Liver (tissue), 9 donors: ENCODE data around the gene SELENOF. TPM values are rescaled to one million over a fixed set of nuclear protein-coding genes. Genes with fewer than 3 reads are reported as not detected.

Experiments used
- DNase-seq: peaks from one replicate; pipeline ENCODE4 v3.0.0-alpha.2; 2017; ENCODE audit warnings: low spot score
- H3K27ac ChIP-seq, 2 donors: one replicate each; pipeline ENCODE4 v1.7.0; 2013; ENCODE audit warnings: inconsistent platforms in 2 of 2, low read length in 2 of 2, control low read depth in 1 of 2, low read depth in 1 of 2, mild to moderate bottlenecking in 1 of 2
- H3K27me3 ChIP-seq, 4 donors: one replicate each; pipeline versions ENCODE4 v1.6.1 to v1.7.0; 2013; ENCODE audit warnings: low read length in 3 of 4, inconsistent platforms in 1 of 4, mild to moderate bottlenecking in 1 of 4, moderate library complexity in 1 of 4; ENCODE audit not compliant: control insufficient read depth in 4 of 4, insufficient read depth in 4 of 4
- H3K36me3 ChIP-seq, 4 donors: one replicate each; pipeline versions ENCODE4 v1.6.1 to v1.7.0; 2013; ENCODE audit warnings: low read length in 3 of 4, mild to moderate bottlenecking in 3 of 4, low read depth in 1 of 4, moderate library complexity in 1 of 4; ENCODE audit not compliant: control insufficient read depth in 4 of 4, insufficient read depth in 3 of 4
- H3K4me1 ChIP-seq, 4 donors: one replicate each; pipeline versions ENCODE4 v1.6.1 to v1.7.0; 2013; ENCODE audit warnings: low read length in 3 of 4, mild to moderate bottlenecking in 3 of 4, moderate library complexity in 1 of 4; ENCODE audit not compliant: control insufficient read depth in 4 of 4, insufficient read depth in 4 of 4
- H3K4me3 ChIP-seq, 3 donors: one replicate each; pipeline versions ENCODE4 v1.6.1 to v1.7.0; 2013; ENCODE audit warnings: low read length in 3 of 3, control low read depth in 1 of 3, low read depth in 1 of 3, mild to moderate bottlenecking in 1 of 3
- H3K9ac ChIP-seq, 2 donors: one replicate each; pipeline ENCODE4 v1.7.0; 2013; ENCODE audit warnings: low read length in 2 of 2, mild to moderate bottlenecking in 2 of 2, moderate library complexity in 2 of 2, control low read depth in 1 of 2, low read depth in 1 of 2
- H3K9me3 ChIP-seq, 4 donors: one replicate each; pipeline versions ENCODE4 v1.6.1 to v1.7.0; 2013; ENCODE audit warnings: low read length in 3 of 4; ENCODE audit not compliant: control insufficient read depth in 4 of 4
- ATF3 ChIP-seq: IDR thresholded peaks from 2 replicates; pipeline ENCODE4 v1.6.1; 2016; ENCODE audit warnings: antibody characterized with exemption
- EGR1 ChIP-seq, 2 donors: IDR thresholded peaks; 2 replicates each; pipeline ENCODE4 v1.6.1; 2016 to 2018; ENCODE audit warnings: antibody characterized with exemption in 2 of 2, low read depth in 2 of 2
- FOXA2 ChIP-seq: IDR thresholded peaks from 2 replicates; pipeline ENCODE4 v1.6.1; 2016; ENCODE audit warnings: antibody characterized with exemption
- GABPA ChIP-seq, 2 donors: IDR thresholded peaks in 1 of 2; conservative IDR thresholded peaks in 1 of 2; 2 replicates each; pipeline ENCODE4 v1.6.1; 2016; ENCODE audit warnings: antibody characterized with exemption in 2 of 2, mild to moderate bottlenecking in 1 of 2, moderate library complexity in 1 of 2
- HNF4A ChIP-seq, 2 donors: conservative IDR thresholded peaks; 2 replicates each; pipeline ENCODE4 v1.6.1; 2016; ENCODE audit warnings: antibody characterized with exemption in 2 of 2, mild to moderate bottlenecking in 2 of 2
- HNF4G ChIP-seq: IDR thresholded peaks from 2 replicates; pipeline ENCODE4 v1.6.1; 2016; ENCODE audit warnings: antibody characterized with exemption
- NR2F2 ChIP-seq: IDR thresholded peaks from 2 replicates; pipeline ENCODE4 v1.6.1; 2016; ENCODE audit warnings: antibody characterized with exemption
- RAD21 ChIP-seq, 2 donors: IDR thresholded peaks; 2 replicates each; pipeline ENCODE4 v1.6.1; 2016; ENCODE audit warnings: antibody characterized with exemption in 2 of 2, mild to moderate bottlenecking in 2 of 2
- RXRA ChIP-seq, 2 donors: IDR thresholded peaks; 2 replicates each; pipeline ENCODE4 v1.6.1; 2017 to 2018; ENCODE audit warnings: antibody characterized with exemption in 2 of 2, mild to moderate bottlenecking in 1 of 2
- SP1 ChIP-seq: IDR thresholded peaks from 2 replicates; pipeline ENCODE4 v1.6.1; 2018; ENCODE audit warnings: antibody characterized with exemption, mild to moderate bottlenecking
- TAF1 ChIP-seq: conservative IDR thresholded peaks from 2 replicates; pipeline ENCODE4 v1.6.1; 2016; ENCODE audit warnings: antibody characterized with exemption, mild to moderate bottlenecking
- YY1 ChIP-seq: IDR thresholded peaks from 2 replicates; pipeline ENCODE4 v1.6.1; 2016; ENCODE audit warnings: antibody characterized with exemption, mild to moderate bottlenecking
- ZBTB33 ChIP-seq: IDR thresholded peaks from 2 replicates; pipeline ENCODE4 v1.6.1; 2016; ENCODE audit warnings: antibody characterized with exemption
- WGBS: extraction: QIAGEN DNeasy Blood & Tissue Kit; methylation state at CpG from one replicate; pipeline ENCODE4 v1.1.7; 2013; 5-methylcytosine and 5-hydroxymethylcytosine counted together
- polyA plus RNA-seq, 2 donors: library from polyadenylated mRNA; stranded (reverse) in 1 of 2; unstranded in 1 of 2; fragments of 200-250 nt in 1 of 2; fragments of >200 nt in 1 of 2; fragmentation: Nextera tagmentation in 1 of 2; extraction: Ambion mirVana in 1 of 2; gene quantifications; one replicate each; pipeline versions ENCODE4 v1.2.1 to v1.2.3, GENCODE V29; 2013 to 2015
- total RNA-seq, 2 donors: library from RNA; depleted of rRNA; stranded (reverse); fragments of >200 nt; gene quantifications; one replicate each; pipeline ENCODE4 v1.2.3, GENCODE V29; 2014
- TF ChIP-seq, protein P1 (sequence below): IDR thresholded peaks from 2 replicates; pipeline ENCODE4 v1.6.1; 2016; ENCODE audit warnings: antibody characterized with exemption, mild to moderate bottlenecking
- TF ChIP-seq, protein P2 (sequence below): IDR thresholded peaks from 2 replicates; pipeline ENCODE4 v1.6.1; 2016; ENCODE audit warnings: antibody characterized with exemption
- donor health status: healthy.
- donor health status: healthy.
- donor health status: healthy.
- donor health status: healthy.
- donor health status: healthy.

Gene SELENOF
- total and polyA plus RNA-seq, 4 donors: 80.4 to 143 (median 99.7) TPM

- Histone ChIP-seq H3K27ac (no peak overlapping the region), H3K9ac (no peak overlapping the region)
- 78% methylated on average over 5 of the region's 5 CpGs for WGBS
These were observed 36.9 kb upstream of the SELENOF start for GRCh38 chr1:86950712-86951419.

GRCh38 chr1:86948212-86948611 is 34.3 kb upstream of the SELENOF start:
- peaks cover 3 to 6% (median 3%) of the 10 kb centered on the region in 4 donors for H3K4me1 ChIP-seq
- H3K4me3 ChIP-seq: no peak overlapping the region
- TF ChIP-seq ATF3: no peak
- no peak for TF ChIP-seq NR2F2
- no peak for TF ChIP-seq HNF4G
- TF ChIP-seq, protein P1, sequence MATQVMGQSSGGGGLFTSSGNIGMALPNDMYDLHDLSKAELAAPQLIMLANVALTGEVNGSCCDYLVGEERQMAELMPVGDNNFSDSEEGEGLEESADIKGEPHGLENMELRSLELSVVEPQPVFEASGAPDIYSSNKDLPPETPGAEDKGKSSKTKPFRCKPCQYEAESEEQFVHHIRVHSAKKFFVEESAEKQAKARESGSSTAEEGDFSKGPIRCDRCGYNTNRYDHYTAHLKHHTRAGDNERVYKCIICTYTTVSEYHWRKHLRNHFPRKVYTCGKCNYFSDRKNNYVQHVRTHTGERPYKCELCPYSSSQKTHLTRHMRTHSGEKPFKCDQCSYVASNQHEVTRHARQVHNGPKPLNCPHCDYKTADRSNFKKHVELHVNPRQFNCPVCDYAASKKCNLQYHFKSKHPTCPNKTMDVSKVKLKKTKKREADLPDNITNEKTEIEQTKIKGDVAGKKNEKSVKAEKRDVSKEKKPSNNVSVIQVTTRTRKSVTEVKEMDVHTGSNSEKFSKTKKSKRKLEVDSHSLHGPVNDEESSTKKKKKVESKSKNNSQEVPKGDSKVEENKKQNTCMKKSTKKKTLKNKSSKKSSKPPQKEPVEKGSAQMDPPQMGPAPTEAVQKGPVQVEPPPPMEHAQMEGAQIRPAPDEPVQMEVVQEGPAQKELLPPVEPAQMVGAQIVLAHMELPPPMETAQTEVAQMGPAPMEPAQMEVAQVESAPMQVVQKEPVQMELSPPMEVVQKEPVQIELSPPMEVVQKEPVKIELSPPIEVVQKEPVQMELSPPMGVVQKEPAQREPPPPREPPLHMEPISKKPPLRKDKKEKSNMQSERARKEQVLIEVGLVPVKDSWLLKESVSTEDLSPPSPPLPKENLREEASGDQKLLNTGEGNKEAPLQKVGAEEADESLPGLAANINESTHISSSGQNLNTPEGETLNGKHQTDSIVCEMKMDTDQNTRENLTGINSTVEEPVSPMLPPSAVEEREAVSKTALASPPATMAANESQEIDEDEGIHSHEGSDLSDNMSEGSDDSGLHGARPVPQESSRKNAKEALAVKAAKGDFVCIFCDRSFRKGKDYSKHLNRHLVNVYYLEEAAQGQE: no peak
- TF ChIP-seq RXRA (IDR thresholded peaks at IDR 0.05): no peak
- TF ChIP-seq YY1: no peak
- TF ChIP-seq HNF4A (conservative IDR thresholded peaks at IDR 0.05): no peak
- no peak for TF ChIP-seq EGR1 (IDR thresholded peaks at IDR 0.05; ENCODE audit: low read depth in 2 of 2)
- TF ChIP-seq, protein P2, sequence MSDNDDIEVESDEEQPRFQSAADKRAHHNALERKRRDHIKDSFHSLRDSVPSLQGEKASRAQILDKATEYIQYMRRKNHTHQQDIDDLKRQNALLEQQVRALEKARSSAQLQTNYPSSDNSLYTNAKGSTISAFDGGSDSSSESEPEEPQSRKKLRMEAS: no peak
- no peak for TF ChIP-seq FOXA2
- no peak for TF ChIP-seq SP1
- TF ChIP-seq GABPA (IDR thresholded peaks at IDR 0.05 in 1 of 2, conservative IDR thresholded peaks at IDR 0.05 in 1 of 2): no peak
- no peak for TF ChIP-seq TAF1
- no peak for TF ChIP-seq ZBTB33
- H3K27me3 ChIP-seq: no peaks in the 10 kb centered on the region
- no peaks in the 10 kb centered on the region for H3K36me3 ChIP-seq
- no peak overlapping the region for H3K9ac ChIP-seq
- H3K9me3 ChIP-seq: no peaks in the 10 kb centered on the region
- no peak for DNase-seq
- WGBS: 92% methylated on average over 5 of the region's 5 CpGs
- H3K27ac ChIP-seq: no peak overlapping the region

More at GRCh38 chr1:86950712-86951419, 36.9 kb upstream of the SELENOF start:
- no peaks in the 10 kb centered on the region for H3K9me3 ChIP-seq
- H3K4me3 ChIP-seq: no peak overlapping the region
- H3K27me3 ChIP-seq: no peaks in the 10 kb centered on the region
- no peak for DNase-seq
- peaks cover 3 to 6% (median 3%) of the 10 kb centered on the region in 4 donors for H3K4me1 ChIP-seq
- H3K36me3 ChIP-seq: no peaks in the 10 kb centered on the region
- TF ChIP-seq SP1 (no peak), RAD21 (IDR thresholded peaks at IDR 0.05) (no peak), RXRA (IDR thresholded peaks at IDR 0.05) (peak in 1 of 2 donors; percentile 7), FOXA2 (no peak), TAF1 (no peak), NR2F2 (no peak)
